Measurements from ENCODE around the gene SF1.
"Not testable (repeated sequence)": the region's sequence is repeated elsewhere in the genome, so short reads cannot be mapped to it uniquely, and the experiment has no call there.

The SF1 gene, protein sequence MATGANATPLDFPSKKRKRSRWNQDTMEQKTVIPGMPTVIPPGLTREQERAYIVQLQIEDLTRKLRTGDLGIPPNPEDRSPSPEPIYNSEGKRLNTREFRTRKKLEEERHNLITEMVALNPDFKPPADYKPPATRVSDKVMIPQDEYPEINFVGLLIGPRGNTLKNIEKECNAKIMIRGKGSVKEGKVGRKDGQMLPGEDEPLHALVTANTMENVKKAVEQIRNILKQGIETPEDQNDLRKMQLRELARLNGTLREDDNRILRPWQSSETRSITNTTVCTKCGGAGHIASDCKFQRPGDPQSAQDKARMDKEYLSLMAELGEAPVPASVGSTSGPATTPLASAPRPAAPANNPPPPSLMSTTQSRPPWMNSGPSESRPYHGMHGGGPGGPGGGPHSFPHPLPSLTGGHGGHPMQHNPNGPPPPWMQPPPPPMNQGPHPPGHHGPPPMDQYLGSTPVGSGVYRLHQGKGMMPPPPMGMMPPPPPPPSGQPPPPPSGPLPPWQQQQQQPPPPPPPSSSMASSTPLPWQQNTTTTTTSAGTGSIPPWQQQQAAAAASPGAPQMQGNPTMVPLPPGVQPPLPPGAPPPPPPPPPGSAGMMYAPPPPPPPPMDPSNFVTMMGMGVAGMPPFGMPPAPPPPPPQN

DNA sequence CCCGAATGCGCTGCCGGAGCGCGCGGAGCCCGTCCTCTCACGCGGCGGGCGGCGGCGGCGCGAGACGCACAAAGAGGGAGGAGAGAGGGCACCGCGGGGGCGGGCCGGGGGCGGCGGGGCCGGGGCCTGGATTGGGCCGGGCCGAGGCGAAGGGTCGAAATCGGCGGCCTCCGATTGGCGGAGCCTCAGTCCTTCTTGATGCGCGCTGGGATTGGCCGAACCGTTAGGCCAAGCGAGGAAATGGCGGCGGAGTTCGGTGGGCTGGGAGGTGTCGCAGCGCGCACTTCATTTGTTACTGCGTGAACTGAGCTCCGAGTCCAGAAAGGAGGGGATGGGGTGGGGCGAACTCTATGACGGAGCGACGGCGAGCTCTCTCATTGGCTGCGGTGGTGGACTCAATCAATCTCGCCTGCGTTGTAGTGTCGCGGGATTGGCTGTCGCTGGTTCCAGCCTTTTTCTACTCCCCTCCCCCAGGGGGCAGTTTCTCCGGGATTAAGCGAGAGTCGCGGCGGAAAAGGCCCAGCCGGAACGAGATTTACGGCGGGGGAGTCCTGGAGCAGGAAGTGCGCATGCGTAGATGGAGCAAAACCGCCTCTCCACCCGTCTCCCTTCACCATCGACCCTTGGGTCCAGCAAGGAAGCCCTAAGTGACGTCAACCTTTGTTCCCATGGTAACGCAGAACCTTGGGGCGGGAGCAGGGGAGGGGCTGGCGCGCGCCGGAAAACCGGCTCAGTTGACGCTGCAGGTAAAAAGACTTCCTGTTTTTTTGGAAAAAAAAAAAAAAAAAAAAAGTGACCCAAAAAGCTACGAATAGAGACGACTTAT lies at the start of gene SF1:
Gene SF1, minus strand, starts transcription at position 70 of the 826 bp plus-strand sequence. CDS start 150 bp downstream, outside the sequence.
- DNase-seq (ENCODE audit: low read depth), result peak; percentile 99
- H3K4me3 ChIP-seq (ENCODE audit: low read length), result peak within 1 kb of the TSS; percentile 96
- TF ChIP-seq, protein P1, sequence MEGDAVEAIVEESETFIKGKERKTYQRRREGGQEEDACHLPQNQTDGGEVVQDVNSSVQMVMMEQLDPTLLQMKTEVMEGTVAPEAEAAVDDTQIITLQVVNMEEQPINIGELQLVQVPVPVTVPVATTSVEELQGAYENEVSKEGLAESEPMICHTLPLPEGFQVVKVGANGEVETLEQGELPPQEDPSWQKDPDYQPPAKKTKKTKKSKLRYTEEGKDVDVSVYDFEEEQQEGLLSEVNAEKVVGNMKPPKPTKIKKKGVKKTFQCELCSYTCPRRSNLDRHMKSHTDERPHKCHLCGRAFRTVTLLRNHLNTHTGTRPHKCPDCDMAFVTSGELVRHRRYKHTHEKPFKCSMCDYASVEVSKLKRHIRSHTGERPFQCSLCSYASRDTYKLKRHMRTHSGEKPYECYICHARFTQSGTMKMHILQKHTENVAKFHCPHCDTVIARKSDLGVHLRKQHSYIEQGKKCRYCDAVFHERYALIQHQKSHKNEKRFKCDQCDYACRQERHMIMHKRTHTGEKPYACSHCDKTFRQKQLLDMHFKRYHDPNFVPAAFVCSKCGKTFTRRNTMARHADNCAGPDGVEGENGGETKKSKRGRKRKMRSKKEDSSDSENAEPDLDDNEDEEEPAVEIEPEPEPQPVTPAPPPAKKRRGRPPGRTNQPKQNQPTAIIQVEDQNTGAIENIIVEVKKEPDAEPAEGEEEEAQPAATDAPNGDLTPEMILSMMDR (conservative IDR thresholded peaks at IDR 0.05; ENCODE audit: low read length), result no peak

DNA sequence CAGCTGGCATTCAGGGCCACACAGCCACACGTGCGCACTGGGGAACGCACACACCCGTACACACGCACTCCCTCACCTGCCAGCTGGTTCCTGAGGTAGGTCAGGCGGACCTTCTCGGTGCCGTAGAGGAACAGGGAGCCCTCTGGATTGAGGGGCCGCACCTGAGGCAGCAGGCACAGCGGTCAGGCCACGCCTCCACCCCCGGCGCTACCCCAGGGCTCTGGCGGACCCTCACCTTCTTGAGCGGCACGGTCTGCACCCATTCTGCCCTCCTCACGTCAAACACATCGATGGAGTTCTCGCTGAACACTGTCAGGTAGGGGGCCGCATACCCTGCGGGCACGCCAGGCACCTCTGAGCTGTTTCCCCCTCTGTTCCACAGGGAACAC lies 49.1 kb upstream of the SF1 start:
- no peak overlapping the region for H3K4me3 ChIP-seq (ENCODE audit: low read length)
- DNase-seq (ENCODE audit: low read depth), result no peak
- TF ChIP-seq, protein P1 (conservative IDR thresholded peaks at IDR 0.05; ENCODE audit: low read length), result no peak

DNA sequence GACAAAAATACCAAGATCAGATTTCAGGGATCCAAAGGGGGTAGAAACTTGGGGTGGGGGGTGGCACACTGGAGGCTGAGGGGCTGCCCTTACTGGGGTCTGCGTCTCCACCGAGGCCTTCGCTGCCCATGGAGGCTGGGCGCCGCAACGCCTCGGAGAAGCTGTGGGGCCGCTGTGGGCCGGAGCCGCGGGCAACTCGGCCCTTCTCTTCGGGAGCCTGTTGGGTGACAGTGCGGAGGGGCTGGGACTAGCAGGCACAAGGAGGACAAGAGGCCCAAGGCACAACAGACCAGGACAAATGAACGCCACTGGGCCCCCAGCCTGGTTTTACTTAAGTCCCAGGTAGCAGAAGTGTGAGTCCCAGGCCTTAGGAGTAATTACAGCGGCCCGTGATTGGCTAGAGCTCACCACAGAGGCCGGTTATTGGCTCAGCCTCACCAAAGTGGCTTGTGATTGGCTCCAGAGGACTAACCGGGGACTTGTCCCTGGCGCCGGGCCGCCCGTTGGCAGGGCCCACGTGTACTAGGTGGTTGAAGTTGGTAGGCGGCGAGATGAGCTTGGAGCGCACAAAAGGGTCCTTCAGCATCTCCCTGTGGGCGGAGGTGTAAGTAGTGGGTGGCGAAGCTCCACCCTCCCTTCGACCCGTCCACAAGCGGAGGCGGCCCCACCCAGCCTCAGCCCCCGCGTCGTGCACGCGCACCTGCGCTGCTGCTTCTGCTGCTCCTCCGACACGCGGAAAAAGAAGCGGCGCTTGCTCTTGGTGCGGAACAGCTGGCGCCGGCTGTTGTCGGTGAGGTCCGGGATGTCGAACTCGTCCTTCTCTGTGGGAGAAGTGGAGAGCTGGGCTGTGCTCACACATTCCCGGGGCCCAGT lies 48.5 kb upstream of the SF1 start:
- no peak overlapping the region for H3K4me3 ChIP-seq (ENCODE audit: low read length)
- DNase-seq (ENCODE audit: low read depth), result no peak
- TF ChIP-seq, protein P1 (conservative IDR thresholded peaks at IDR 0.05; ENCODE audit: low read length), result no peak

DNA sequence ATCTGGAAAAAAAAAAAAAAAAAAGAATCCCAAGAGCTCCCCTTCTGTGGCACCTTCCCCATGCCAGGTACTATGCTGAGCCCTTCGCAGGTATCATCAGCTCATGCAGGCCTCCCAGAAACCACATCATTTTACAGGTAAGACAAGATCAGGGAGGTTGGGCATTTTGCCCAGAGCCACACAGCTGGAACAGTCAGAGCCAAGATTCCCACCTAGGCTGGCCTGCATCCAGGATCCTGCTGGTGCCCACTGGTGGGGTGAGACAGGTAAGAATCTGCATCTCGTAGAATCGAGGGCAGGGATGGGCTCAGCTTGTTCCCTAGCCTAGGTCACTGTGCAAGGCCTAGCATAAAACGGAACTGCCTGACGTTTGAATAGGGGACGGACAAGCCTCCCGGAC lies 47.7 kb upstream of the SF1 start:
- TF ChIP-seq, protein P1 (conservative IDR thresholded peaks at IDR 0.05; ENCODE audit: low read length), result no peak
- H3K4me3 ChIP-seq (ENCODE audit: low read length), result no peak overlapping the region
- no peak for DNase-seq (ENCODE audit: low read depth)

DNA sequence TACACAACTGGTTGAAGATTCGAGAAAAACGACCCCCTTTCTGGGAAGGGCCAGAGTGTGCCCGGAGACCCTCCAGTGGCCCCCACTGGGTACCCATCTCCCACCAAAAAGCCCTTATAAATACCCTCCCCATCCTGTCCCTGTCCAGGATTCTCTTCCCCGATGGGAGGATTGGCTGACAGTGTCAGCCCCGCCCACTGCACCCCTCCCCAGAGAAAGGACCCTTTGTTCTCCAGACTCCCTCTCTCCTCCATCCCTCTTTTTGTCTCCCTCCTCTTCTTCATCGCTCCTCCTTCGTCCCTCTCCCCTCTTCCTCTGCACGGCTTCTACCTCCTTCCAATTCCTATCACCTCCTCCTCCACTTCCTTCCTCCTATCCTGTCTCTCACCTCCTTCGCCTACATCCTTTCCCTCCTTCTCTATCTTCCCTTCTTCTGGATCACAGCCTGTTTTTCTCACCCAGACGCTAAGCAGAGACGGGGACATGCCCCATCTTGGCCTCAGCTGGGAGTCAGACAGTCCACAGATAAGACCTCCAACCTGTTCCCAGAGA lies 45.3 kb upstream of the SF1 start:
- TF ChIP-seq, protein P1 (conservative IDR thresholded peaks at IDR 0.05; ENCODE audit: low read length), result no peak
- DNase-seq (ENCODE audit: low read depth), result no peak
- H3K4me3 ChIP-seq (ENCODE audit: low read length), result no peak overlapping the region

DNA sequence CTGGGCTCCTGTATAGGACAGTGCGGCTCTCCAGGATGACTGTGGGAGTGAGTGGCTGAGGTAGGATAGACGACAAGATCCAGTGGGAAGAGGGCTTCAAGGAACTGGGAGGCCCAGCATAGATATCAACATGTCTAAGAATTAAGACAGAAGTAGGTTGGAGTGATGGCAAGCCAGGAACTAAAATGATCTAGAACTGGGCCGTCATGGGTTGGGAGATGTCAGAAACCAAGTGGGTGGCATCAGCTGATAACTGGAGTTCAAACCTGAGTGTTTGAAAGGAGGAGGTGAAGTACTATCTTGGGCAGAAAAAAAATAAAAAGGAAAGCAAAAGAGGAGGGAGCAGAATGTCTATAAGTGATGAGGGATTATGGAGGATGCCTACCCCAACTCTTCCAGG lies 39.1 kb upstream of the SF1 start:
- TF ChIP-seq, protein P1 (conservative IDR thresholded peaks at IDR 0.05; ENCODE audit: low read length), result no peak
- H3K4me3 ChIP-seq (ENCODE audit: low read length), result no peak overlapping the region
- DNase-seq (ENCODE audit: low read depth), result no peak

DNA sequence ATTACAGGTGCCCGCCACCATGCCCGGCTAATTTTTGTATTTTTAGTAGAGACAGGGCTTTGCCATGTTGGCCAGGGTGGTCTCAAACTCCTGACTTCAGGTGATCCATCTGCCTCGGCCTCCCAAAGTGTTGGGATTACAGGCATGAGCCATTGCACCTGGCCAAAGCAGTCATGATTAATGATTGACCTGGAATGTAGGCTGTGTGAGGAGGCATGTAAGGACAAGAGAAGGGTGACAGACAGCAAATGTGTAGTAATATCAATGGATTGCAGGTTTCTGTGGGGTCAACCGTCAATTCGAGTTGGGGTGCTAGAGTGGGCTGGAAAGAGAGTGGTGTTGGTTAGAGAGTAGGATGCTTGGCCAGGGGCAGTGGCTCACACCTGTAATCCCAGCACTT lies 37.1 kb upstream of the SF1 start:
- not testable (repeated sequence) for H3K4me3 ChIP-seq (ENCODE audit: low read length); DNase-seq (ENCODE audit: low read depth)
